Measurements from ENCODE around the gene NFKBIL1.

NFKBIL1 gene

GRCh38 chr6:31575952-31576685 is 28.7 kb downstream of the NFKBIL1 start:
- H3K27ac ChIP-seq (ENCODE audit: low read length) = peak overlapping the region; percentile 100
- peaks cover 52% of the 10 kb centered on the region for H3K36me3 ChIP-seq (replicated peaks; ENCODE audit: low read depth, low read length)
- H4K20me1 ChIP-seq (ENCODE audit: insufficient read depth, low read length) = peaks cover 26% of the 10 kb centered on the region
- peak overlapping the region; percentile 98 for H3K4me3 ChIP-seq (ENCODE audit: low read length)
- no peaks in the 10 kb centered on the region for H3K9me3 ChIP-seq (ENCODE audit: insufficient read depth, low read length)
- H2AFZ ChIP-seq (ENCODE audit: low read depth, low read length) = no peak overlapping the region
- TF ChIP-seq EZH2phosphoT487 (IDR thresholded peaks at IDR 0.05; ENCODE audit: low read depth) (no peak), CTCF (IDR thresholded peaks at IDR 0.05; ENCODE audit: low read depth, low read length) (no peak)
- peaks cover 53% of the 10 kb centered on the region for H3K4me1 ChIP-seq (ENCODE audit: low read length)
- peak overlapping the region; percentile 92 for H3K9ac ChIP-seq (ENCODE audit: low read length)
- H3K4me2 ChIP-seq (ENCODE audit: low read length) = peak overlapping the region; percentile 100
- peaks cover 99% of the 10 kb centered on the region for H3K79me2 ChIP-seq (ENCODE audit: low read length)
- H3K27me3 ChIP-seq (ENCODE audit: low read depth, low read length) = no peaks in the 10 kb centered on the region

DNA sequence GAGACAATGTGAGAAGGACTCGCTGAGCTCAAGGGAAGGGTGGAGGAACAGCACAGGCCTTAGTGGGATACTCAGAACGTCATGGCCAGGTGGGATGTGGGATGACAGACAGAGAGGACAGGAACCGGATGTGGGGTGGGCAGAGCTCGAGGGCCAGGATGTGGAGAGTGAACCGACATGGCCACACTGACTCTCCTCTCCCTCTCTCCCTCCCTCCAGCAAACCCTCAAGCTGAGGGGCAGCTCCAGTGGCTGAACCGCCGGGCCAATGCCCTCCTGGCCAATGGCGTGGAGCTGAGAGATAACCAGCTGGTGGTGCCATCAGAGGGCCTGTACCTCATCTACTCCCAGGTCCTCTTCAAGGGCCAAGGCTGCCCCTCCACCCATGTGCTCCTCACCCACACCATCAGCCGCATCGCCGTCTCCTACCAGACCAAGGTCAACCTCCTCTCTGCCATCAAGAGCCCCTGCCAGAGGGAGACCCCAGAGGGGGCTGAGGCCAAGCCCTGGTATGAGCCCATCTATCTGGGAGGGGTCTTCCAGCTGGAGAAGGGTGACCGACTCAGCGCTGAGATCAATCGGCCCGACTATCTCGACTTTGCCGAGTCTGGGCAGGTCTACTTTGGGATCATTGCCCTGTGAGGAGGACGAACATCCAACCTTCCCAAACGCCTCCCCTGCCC is 29.6 kb downstream of the NFKBIL1 start:
- Histone ChIP-seq H3K4me1 (ENCODE audit: low read length) (peaks cover 47% of the 10 kb centered on the region), H3K4me2 (ENCODE audit: low read length) (peak overlapping the region; percentile 100), H3K36me3 (replicated peaks; ENCODE audit: low read depth, low read length) (peaks cover 61% of the 10 kb centered on the region), H3K27ac (ENCODE audit: low read length) (peak overlapping the region; percentile 100), H3K9ac (ENCODE audit: low read length) (peak overlapping the region; percentile 92), H3K79me2 (ENCODE audit: low read length) (peaks cover 99% of the 10 kb centered on the region), H2AFZ (ENCODE audit: low read depth, low read length) (no peak overlapping the region), H3K9me3 (ENCODE audit: insufficient read depth, low read length) (no peaks in the 10 kb centered on the region), H4K20me1 (ENCODE audit: insufficient read depth, low read length) (peaks cover 26% of the 10 kb centered on the region), H3K27me3 (ENCODE audit: low read depth, low read length) (no peaks in the 10 kb centered on the region), H3K4me3 (ENCODE audit: low read length) (peak overlapping the region; percentile 98)
- TF ChIP-seq EZH2phosphoT487 (IDR thresholded peaks at IDR 0.05; ENCODE audit: low read depth) (no peak), CTCF (IDR thresholded peaks at IDR 0.05; ENCODE audit: low read depth, low read length) (no peak)

DNA sequence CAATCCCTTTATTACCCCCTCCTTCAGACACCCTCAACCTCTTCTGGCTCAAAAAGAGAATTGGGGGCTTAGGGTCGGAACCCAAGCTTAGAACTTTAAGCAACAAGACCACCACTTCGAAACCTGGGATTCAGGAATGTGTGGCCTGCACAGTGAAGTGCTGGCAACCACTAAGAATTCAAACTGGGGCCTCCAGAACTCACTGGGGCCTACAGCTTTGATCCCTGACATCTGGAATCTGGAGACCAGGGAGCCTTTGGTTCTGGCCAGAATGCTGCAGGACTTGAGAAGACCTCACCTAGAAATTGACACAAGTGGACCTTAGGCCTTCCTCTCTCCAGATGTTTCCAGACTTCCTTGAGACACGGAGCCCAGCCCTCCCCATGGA is 30.2 kb downstream of the NFKBIL1 start:
- Histone ChIP-seq H3K4me1 (ENCODE audit: low read length) (peaks cover 52% of the 10 kb centered on the region), H3K27ac (ENCODE audit: low read length) (peak overlapping the region; percentile 100), H2AFZ (ENCODE audit: low read depth, low read length) (no peak overlapping the region), H3K27me3 (ENCODE audit: low read depth, low read length) (no peaks in the 10 kb centered on the region), H3K36me3 (replicated peaks; ENCODE audit: low read depth, low read length) (peaks cover 59% of the 10 kb centered on the region), H4K20me1 (ENCODE audit: insufficient read depth, low read length) (peaks cover 26% of the 10 kb centered on the region), H3K79me2 (ENCODE audit: low read length) (peaks cover 99% of the 10 kb centered on the region), H3K4me3 (ENCODE audit: low read length) (peak overlapping the region; percentile 98), H3K9me3 (ENCODE audit: insufficient read depth, low read length) (no peaks in the 10 kb centered on the region), H3K4me2 (ENCODE audit: low read length) (peak overlapping the region; percentile 100), H3K9ac (ENCODE audit: low read length) (peak overlapping the region; percentile 92)
- TF ChIP-seq CTCF (IDR thresholded peaks at IDR 0.05; ENCODE audit: low read depth, low read length) (no peak), EZH2phosphoT487 (IDR thresholded peaks at IDR 0.05; ENCODE audit: low read depth) (no peak)

Data from OCI-LY3 (cell line).